Measurements from ENCODE around the gene GPR132. TPM values are rescaled to one million over a fixed set of nuclear protein-coding genes. Genes with fewer than 3 reads are reported as not detected.

The GPR132 gene
- total RNA-seq, 1 experiment from 2014 or later, result not detected

GRCh38 chr14:105095236-105095805 is 30.1 kb upstream of the GPR132 start:
- no peak for DNase-seq (ENCODE audit: low read depth in 1 of 2, low spot score in 2 of 2)
- no peaks in the 10 kb centered on the region for H3K9me3 ChIP-seq (replicated peaks)
- H3K27ac ChIP-seq, result no peak overlapping the region

GRCh38 chr14:105094193-105094907 is 29.1 kb upstream of the GPR132 start:
- no peak for DNase-seq (ENCODE audit: low read depth in 1 of 2, low spot score in 2 of 2)
- no peaks in the 10 kb centered on the region for H3K9me3 ChIP-seq (replicated peaks)
- H3K4me1 ChIP-seq (replicated peaks), result peaks cover 44% of the 10 kb centered on the region
- H3K36me3 ChIP-seq, result 0 out of 2 replicates have a peak, but pooled peaks cover 5% of the 10 kb centered on the region
- H3K27me3 ChIP-seq (replicated peaks), result no peaks in the 10 kb centered on the region
- no peak overlapping the region for H3K27ac ChIP-seq
- H3K4me3 ChIP-seq, result peak overlapping the region; percentile 52

More at GRCh38 chr14:105095236-105095805, 30.1 kb upstream of the GPR132 start:
- no peaks in the 10 kb centered on the region for H3K27me3 ChIP-seq (replicated peaks)
- H3K4me3 ChIP-seq, result no peak overlapping the region
- H3K4me1 ChIP-seq (replicated peaks), result peaks cover 40% of the 10 kb centered on the region
- H3K36me3 ChIP-seq, result 0 out of 2 replicates have a peak, but pooled peaks cover 5% of the 10 kb centered on the region

GRCh38 chr14:105093431-105094192 is 28.4 kb upstream of the GPR132 start:
- peak overlapping the region; percentile 54 for H3K27ac ChIP-seq
- peaks cover 50% of the 10 kb centered on the region for H3K4me1 ChIP-seq (replicated peaks)
- no peaks in the 10 kb centered on the region for H3K27me3 ChIP-seq (replicated peaks)
- no peaks in the 10 kb centered on the region for H3K9me3 ChIP-seq (replicated peaks)
- 0 out of 2 replicates have a peak, but pooled peaks cover 5% of the 10 kb centered on the region for H3K36me3 ChIP-seq
- DNase-seq (ENCODE audit: low read depth in 1 of 2, low spot score in 2 of 2), result peak; percentile 75 to 87
- H3K4me3 ChIP-seq, result peak overlapping the region; percentile 52

- DNase-seq (ENCODE audit: low read depth in 1 of 2, low spot score in 2 of 2), result peak; percentile 45 to 65
- H3K4me1 ChIP-seq (replicated peaks), result peaks cover 56% of the 10 kb centered on the region
- H3K27ac ChIP-seq, result peak overlapping the region; percentile 46
- no peaks in the 10 kb centered on the region for H3K27me3 ChIP-seq (replicated peaks)
- H3K4me3 ChIP-seq, result peak overlapping the region; percentile 52
- H3K36me3 ChIP-seq, result 0 out of 2 replicates have a peak, but pooled peaks cover 5% of the 10 kb centered on the region
- no peaks in the 10 kb centered on the region for H3K9me3 ChIP-seq (replicated peaks)
These were observed 27.8 kb upstream of the GPR132 start for GRCh38 chr14:105093038-105093430.

GRCh38 chr14:105092171-105093037 is 27.2 kb upstream of the GPR132 start:
- Histone ChIP-seq H3K27ac (peak overlapping the region; percentile 55), H3K36me3 (0 out of 2 replicates have a peak, but pooled peaks cover 5% of the 10 kb centered on the region), H3K4me1 (replicated peaks) (peaks cover 62% of the 10 kb centered on the region), H3K27me3 (replicated peaks) (no peaks in the 10 kb centered on the region), H3K9me3 (replicated peaks) (no peaks in the 10 kb centered on the region), H3K4me3 (peak overlapping the region; percentile 52)
- DNase-seq (ENCODE audit: low read depth in 1 of 2, low spot score in 2 of 2), result peak in 1 of 2 experiments; percentile 15

- Histone ChIP-seq H3K27ac (peak overlapping the region; percentile 55), H3K4me3 (no peak overlapping the region)
- peak; percentile 65 to 80 for DNase-seq (ENCODE audit: low read depth in 1 of 2, low spot score in 2 of 2)
These were observed 26.4 kb upstream of the GPR132 start for GRCh38 chr14:105091517-105092170.

GRCh38 chr14:105091054-105091516 is 25.9 kb upstream of the GPR132 start:
- Histone ChIP-seq H3K27ac (no peak overlapping the region), H3K27me3 (replicated peaks) (no peaks in the 10 kb centered on the region), H3K4me3 (no peak overlapping the region), H3K9me3 (replicated peaks) (no peaks in the 10 kb centered on the region), H3K36me3 (0 out of 2 replicates have a peak, but pooled peaks cover 5% of the 10 kb centered on the region), H3K4me1 (replicated peaks) (peaks cover 73% of the 10 kb centered on the region)
- DNase-seq (ENCODE audit: low read depth in 1 of 2, low spot score in 2 of 2), result peak in 1 of 2 experiments; percentile 9

More at GRCh38 chr14:105091517-105092170, 26.4 kb upstream of the GPR132 start:
- H3K27me3 ChIP-seq (replicated peaks), result no peaks in the 10 kb centered on the region
- no peaks in the 10 kb centered on the region for H3K9me3 ChIP-seq (replicated peaks)
- 0 out of 2 replicates have a peak, but pooled peaks cover 5% of the 10 kb centered on the region for H3K36me3 ChIP-seq
- H3K4me1 ChIP-seq (replicated peaks), result peaks cover 69% of the 10 kb centered on the region

GRCh38 chr14:105090493-105091053 is 25.3 kb upstream of the GPR132 start:
- Histone ChIP-seq H3K36me3 (0 out of 2 replicates have a peak, but pooled peaks cover 5% of the 10 kb centered on the region), H3K4me3 (no peak overlapping the region), H3K27me3 (replicated peaks) (no peaks in the 10 kb centered on the region), H3K27ac (no peak overlapping the region), H3K4me1 (replicated peaks) (peaks cover 73% of the 10 kb centered on the region), H3K9me3 (replicated peaks) (no peaks in the 10 kb centered on the region)
- DNase-seq (ENCODE audit: low read depth in 1 of 2, low spot score in 2 of 2), result peak; percentile 83 to 86

GRCh38 chr14:105089746-105090492 is 24.7 kb upstream of the GPR132 start:
- Histone ChIP-seq H3K9me3 (replicated peaks) (no peaks in the 10 kb centered on the region), H3K27me3 (replicated peaks) (no peaks in the 10 kb centered on the region), H3K36me3 (0 out of 2 replicates have a peak, but pooled peaks cover 5% of the 10 kb centered on the region), H3K4me1 (replicated peaks) (peaks cover 73% of the 10 kb centered on the region), H3K4me3 (no peak overlapping the region), H3K27ac (no peak overlapping the region)
- DNase-seq (ENCODE audit: low read depth in 1 of 2, low spot score in 2 of 2), result no peak

GRCh38 chr14:105088812-105089745 is 23.8 kb upstream of the GPR132 start:
- Histone ChIP-seq H3K9me3 (replicated peaks) (no peaks in the 10 kb centered on the region), H3K4me3 (no peak overlapping the region), H3K36me3 (0 out of 2 replicates have a peak, but pooled peaks cover 5% of the 10 kb centered on the region), H3K4me1 (replicated peaks) (peaks cover 68% of the 10 kb centered on the region), H3K27me3 (replicated peaks) (no peaks in the 10 kb centered on the region), H3K27ac (no peak overlapping the region; the same call in 1 of the 2 replicates)
- DNase-seq (ENCODE audit: low read depth in 1 of 2, low spot score in 2 of 2), result no peak
